Naive thymus-derived CD4-positive, alpha-beta T cell (primary cell): Measurements from ENCODE around the gene UBE2I. TPM values are rescaled to one million over a fixed set of nuclear protein-coding genes. Genes with fewer than 3 reads are reported as not detected.

Experiments
- ATAC-seq: fragments of 150-1000 bp; cut with Tn5 transposase; 2 replicates; pipeline ENCODE4 v1.10.0; 2021; ENCODE audit warnings: mild to moderate bottlenecking, moderate library complexity
- CTCF ChIA-PET: fragments of 350-600 bp; sonication (Branson Sonifier 250); formaldehyde crosslinking; loops from one replicate; lab custom pipeline; 2021; ENCODE audit warnings: antibody characterized with exemption; lab: Charles Lee
- POLR2A ChIA-PET: fragments of 350-600 bp; sonication (Branson Sonifier 250); formaldehyde crosslinking; loops from one replicate; lab custom pipeline; 2021; ENCODE audit warnings: antibody characterized with exemption, inconsistent platforms; lab: Charles Lee
- DNase-seq, 9 donors: peaks; one replicate each; pipeline versions ENCODE4 v3.0.0 to v3.0.0-alpha.2; 2020 to 2022; ENCODE audit warnings: mixed read lengths in 1 of 9
- H3K27ac ChIP-seq: one replicate; pipeline ENCODE4 v1.7.0; 2013; ENCODE audit warnings: mild to moderate bottlenecking, low read depth, low read length, moderate library complexity
- H3K27me3 ChIP-seq, 2 donors: one replicate each; pipeline ENCODE4 v1.7.0; 2013; ENCODE audit warnings: low read length in 2 of 2, mild to moderate bottlenecking in 2 of 2, moderate library complexity in 2 of 2; ENCODE audit not compliant: control insufficient read depth in 2 of 2, insufficient read depth in 2 of 2
- H3K36me3 ChIP-seq, 3 experiments: 1 replicate in 2 of 3; 2 replicates in 1 of 3; pipeline ENCODE4 v1.7.0; 2013; ENCODE audit warnings: low read length in 3 of 3, mild to moderate bottlenecking in 3 of 3, moderate library complexity in 1 of 3; ENCODE audit not compliant: insufficient read depth in 3 of 3, control insufficient read depth in 2 of 3
- H3K4me1 ChIP-seq, 2 donors: one replicate each; pipeline ENCODE4 v1.7.0; 2013; ENCODE audit warnings: low read length in 2 of 2, mild to moderate bottlenecking in 2 of 2, moderate library complexity in 1 of 2; ENCODE audit not compliant: control insufficient read depth in 2 of 2, insufficient read depth in 2 of 2
- H3K4me3 ChIP-seq: 2 replicates; pipeline ENCODE4 v1.7.0; 2013; ENCODE audit warnings: mild to moderate bottlenecking, low read length
- H3K9me3 ChIP-seq, 3 experiments: 1 replicate in 2 of 3; 2 replicates in 1 of 3; pipeline ENCODE4 v1.7.0; 2013; ENCODE audit warnings: low read length in 3 of 3; ENCODE audit not compliant: control insufficient read depth in 2 of 3
- H3K27ac Mint-ChIP-seq, 9 donors: one replicate each; pipeline ENCODE4 v1.8.0; 2020 to 2022; ENCODE audit warnings: mixed read lengths in 9 of 9, mild to moderate bottlenecking in 8 of 9, moderate library complexity in 5 of 9, inconsistent platforms in 2 of 9
- H3K27me3 Mint-ChIP-seq, 5 donors: one replicate each; pipeline ENCODE4 v1.8.0; 2021 to 2022; ENCODE audit warnings: mixed read lengths in 5 of 5, mild to moderate bottlenecking in 1 of 5
- H3K36me3 Mint-ChIP-seq, 5 donors: one replicate each; pipeline ENCODE4 v1.8.0; 2020 to 2022; ENCODE audit warnings: mixed read lengths in 5 of 5, mild to moderate bottlenecking in 3 of 5, inconsistent platforms in 1 of 5
- H3K4me1 Mint-ChIP-seq, 7 donors: one replicate each; pipeline ENCODE4 v1.8.0; 2020 to 2022; ENCODE audit warnings: mixed read lengths in 7 of 7, mild to moderate bottlenecking in 3 of 7, inconsistent platforms in 1 of 7
- H3K4me3 Mint-ChIP-seq, 10 donors: one replicate each; pipeline ENCODE4 v1.8.0; 2020 to 2022; ENCODE audit warnings: mild to moderate bottlenecking in 10 of 10, mixed read lengths in 10 of 10, moderate library complexity in 6 of 10, inconsistent platforms in 2 of 10
- H3K9me3 Mint-ChIP-seq, 11 donors: one replicate each; pipeline ENCODE4 v1.8.0; 2020 to 2022; ENCODE audit warnings: mixed read lengths in 11 of 11, mild to moderate bottlenecking in 4 of 11, inconsistent platforms in 1 of 11, moderate library complexity in 1 of 11
- intact Hi-C, 2 donors: fragments of 100-400 bp; cut with micrococcal nuclease; formaldehyde crosslinking; loops; one replicate each; pipeline ENCODE4 v1.15.1; 2023
- polyA plus RNA-seq, 2 donors: library from polyadenylated mRNA; unstranded; fragments of 300-500 nt; fragmentation: Illumina TruSeq; gene quantifications; one replicate each; pipeline ENCODE4 v1.2.3, GENCODE V29; 2021
- total RNA-seq, 6 experiments: library from RNA in 5 of 6; stranded (reverse) in 5 of 6; gene quantifications; 1 replicate in 5 of 6; 2 replicates in 1 of 6; pipeline ENCODE4 v1.2.3 and lab custom pipeline; 2021 to 2026

UBE2I gene
- total RNA-seq (100 to 1,000 TPM; 159 to 277 (median 203) TPM), polyA plus RNA-seq (10 to 100 TPM; 67.2 to 78.9 TPM), total RNA-seq (lab: John Stamatoyannopoulos, UW) (161 reads per million, percentile 91 among the genes with 10 or more reads in this experiment)

DNA sequence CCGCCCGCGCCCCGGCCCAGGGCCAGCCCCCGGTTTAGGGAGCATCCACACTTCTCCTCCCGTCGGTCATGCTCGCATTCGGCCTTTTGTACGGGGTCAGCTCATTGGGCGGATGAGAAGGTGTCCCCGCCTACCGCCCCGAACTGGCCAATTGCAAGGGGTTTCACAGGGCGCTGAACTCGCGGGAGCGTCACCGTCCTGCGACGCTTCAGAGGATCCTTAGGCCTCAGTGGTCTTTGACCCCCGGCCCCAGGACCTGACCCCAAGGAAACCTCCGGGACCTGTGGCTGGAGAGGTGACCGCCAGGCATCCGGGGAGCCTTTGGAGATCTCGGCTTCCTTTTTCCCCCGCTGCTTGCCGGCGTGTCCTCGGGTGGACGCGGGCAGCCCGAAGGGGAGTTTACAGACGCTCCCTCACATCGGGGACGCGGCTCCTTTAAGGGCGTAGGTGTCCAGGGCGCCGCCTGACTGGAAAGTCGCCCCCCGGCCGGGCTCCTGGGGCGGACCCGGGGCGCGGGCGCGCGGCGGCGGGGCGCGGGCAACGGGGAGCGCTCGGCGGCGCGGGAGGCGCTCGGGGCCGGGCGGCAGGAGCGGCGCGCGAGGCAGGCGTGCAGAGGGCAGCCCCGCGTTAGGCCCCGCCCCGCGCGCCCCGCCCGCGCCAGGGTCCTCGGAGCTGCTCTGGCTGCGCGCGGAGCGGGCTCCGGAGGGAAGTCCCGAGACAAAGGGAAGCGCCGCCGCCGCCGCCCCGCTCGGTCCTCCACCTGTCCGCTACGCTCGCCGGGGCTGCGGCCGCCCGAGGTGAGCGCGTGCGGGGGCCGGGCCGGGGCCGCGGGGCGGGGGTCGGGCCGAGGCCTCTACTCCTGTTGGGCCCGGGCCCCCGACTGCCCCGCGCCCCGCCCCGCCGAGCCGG lies at the start of gene UBE2I:
Gene UBE2I (plus strand): TSS at position 660 of the 909 bp plus-strand sequence. CDS start 4,395 bp downstream, outside the sequence.
- ChIA-PET POLR2A (interaction anchor here (1.0 to 1.8 kb wide), 7 partner anchors 29 to 473 kb away, joined by 3 to 7 read pairs (median 4); partner anchors contain the start of genes NUBP2, SPSB3 and TELO2), CTCF (no interaction called here)
- intact Hi-C loops, result loop anchor here (1.0 to 10.0 kb wide), 14 partner anchors 34 to 848 kb away; partner anchors contain the start of genes GNPTG (in 2 of the 2), TSR3 (in 2 of the 2), CRAMP1 (in 1 of the 2) and HAGH (in 1 of the 2)
- peak; percentile 95 to 100 (median 99) for DNase-seq
- H3K36me3 Mint-ChIP-seq, result peaks cover 0 to 14% (median 4%) of the 10 kb centered on the region in 5 donors
- H3K9me3 Mint-ChIP-seq, result peaks cover 0 to 4% (median 0%) of the 10 kb centered on the region in 11 donors
- Histone ChIP-seq H3K9me3 (no peaks in the 10 kb centered on the region), H3K4me3 (peak within 1 kb of the TSS; percentile 95), H3K36me3 (peaks cover under 1 to 24% (median 5%) of the 10 kb centered on the region in 3 experiments), H3K4me1 (peaks cover 27 to 33% of the 10 kb centered on the region in 2 donors), H3K27me3 (no peaks in the 10 kb centered on the region), H3K27ac (peak within 1 kb of the TSS; percentile 99)
- peak within 1 kb of the TSS; percentile 97 to 100 (median 99) for H3K27ac Mint-ChIP-seq
- no peaks in the 10 kb centered on the region for H3K27me3 Mint-ChIP-seq
- H3K4me1 Mint-ChIP-seq, result peaks cover 15 to 56% (median 34%) of the 10 kb centered on the region in 7 donors
- H3K4me3 Mint-ChIP-seq, result peak within 1 kb of the TSS; percentile 92 to 100 (median 98)
- peak; percentile 85 for ATAC-seq

DNA sequence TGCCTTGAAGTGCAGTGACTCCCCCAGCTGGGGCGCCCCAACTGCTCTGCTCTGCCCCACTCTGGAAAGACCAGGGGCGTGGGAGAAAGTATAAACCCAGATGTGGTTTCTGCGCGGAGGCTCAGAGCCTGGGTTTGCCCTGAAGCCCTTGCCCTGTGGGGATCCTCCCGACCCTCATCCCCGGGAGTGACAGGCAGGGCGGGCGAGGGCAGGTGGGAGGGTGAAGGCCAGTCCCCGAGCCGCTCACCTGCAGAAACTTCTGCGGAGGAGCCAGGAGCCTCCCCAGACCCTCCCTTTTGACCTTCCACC lies 49.7 kb upstream of the UBE2I start:
- ChIA-PET CTCF (no interaction called here), POLR2A (no interaction called here)
- intact Hi-C loops, result no loop called here
- ATAC-seq (no peak), DNase-seq (no peak)
- Mint-ChIP-seq H3K9me3 (peaks cover 0 to 6% (median 0%) of the 10 kb centered on the region in 11 donors), H3K4me1 (peaks cover 0 to 9% (median 5%) of the 10 kb centered on the region in 7 donors), H3K36me3 (no peaks in the 10 kb centered on the region), H3K27ac (no peak overlapping the region), H3K4me3 (peak overlapping the region in 1 of 10 donors; percentile 62), H3K27me3 (peaks cover 18 to 28% (median 19%) of the 10 kb centered on the region in 5 donors)
- Histone ChIP-seq H3K9me3 (no peaks in the 10 kb centered on the region), H3K36me3 (no peaks in the 10 kb centered on the region), H3K27ac (no peak overlapping the region), H3K27me3 (no peaks in the 10 kb centered on the region), H3K4me1 (no peaks in the 10 kb centered on the region), H3K4me3 (no peak overlapping the region)

DNA sequence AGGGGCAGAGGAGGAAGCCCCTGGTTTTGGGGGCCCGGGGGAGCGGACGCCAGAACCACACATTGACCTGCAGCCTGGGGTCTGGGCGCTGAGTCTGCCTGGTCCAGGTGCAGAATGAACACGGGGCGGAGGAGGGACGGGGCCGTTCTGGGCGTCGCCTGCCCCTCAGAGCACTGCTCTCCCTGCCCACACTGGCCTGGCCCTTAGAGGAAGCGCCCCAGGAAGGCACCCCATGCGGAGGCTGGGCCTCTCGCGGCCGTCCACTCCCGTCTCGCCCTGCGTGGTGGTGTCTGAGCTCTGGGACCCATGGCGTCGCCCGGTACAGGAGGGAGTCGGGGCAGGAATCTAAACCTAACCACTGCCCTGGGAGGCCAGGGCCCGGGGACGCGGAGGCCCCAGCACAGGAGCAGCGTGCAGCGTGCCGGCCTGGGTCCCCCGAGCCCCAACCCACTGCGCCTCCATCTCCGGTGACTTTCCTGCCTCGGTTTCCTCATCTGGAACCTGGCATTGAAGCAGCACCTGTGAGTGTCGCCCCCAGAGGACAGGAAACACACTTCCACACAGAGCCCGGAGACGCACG lies 49.2 kb upstream of the UBE2I start:
- no peaks in the 10 kb centered on the region for H3K27me3 ChIP-seq
- no peak overlapping the region for H3K4me3 ChIP-seq
- H3K4me3 Mint-ChIP-seq, result peak overlapping the region in 2 of 10 donors; percentile 16 to 62
- no peaks in the 10 kb centered on the region for H3K36me3 ChIP-seq
- CTCF ChIA-PET, result no interaction called here
- H3K4me1 Mint-ChIP-seq, result peaks cover 0 to 9% (median 5%) of the 10 kb centered on the region in 7 donors
- peaks cover 0 to 10% (median 0%) of the 10 kb centered on the region in 11 donors for H3K9me3 Mint-ChIP-seq
- H3K27me3 Mint-ChIP-seq, result peaks cover 18 to 28% (median 19%) of the 10 kb centered on the region in 5 donors
- no peaks in the 10 kb centered on the region for H3K4me1 ChIP-seq
- POLR2A ChIA-PET, result no interaction called here
- ATAC-seq (no peak), DNase-seq (no peak)
- intact Hi-C loops, result no loop called here
- H3K27ac ChIP-seq, result no peak overlapping the region
- H3K9me3 ChIP-seq, result no peaks in the 10 kb centered on the region
- no peaks in the 10 kb centered on the region for H3K36me3 Mint-ChIP-seq
- H3K27ac Mint-ChIP-seq, result peak overlapping the region in 1 of 9 donors; percentile 62

DNA sequence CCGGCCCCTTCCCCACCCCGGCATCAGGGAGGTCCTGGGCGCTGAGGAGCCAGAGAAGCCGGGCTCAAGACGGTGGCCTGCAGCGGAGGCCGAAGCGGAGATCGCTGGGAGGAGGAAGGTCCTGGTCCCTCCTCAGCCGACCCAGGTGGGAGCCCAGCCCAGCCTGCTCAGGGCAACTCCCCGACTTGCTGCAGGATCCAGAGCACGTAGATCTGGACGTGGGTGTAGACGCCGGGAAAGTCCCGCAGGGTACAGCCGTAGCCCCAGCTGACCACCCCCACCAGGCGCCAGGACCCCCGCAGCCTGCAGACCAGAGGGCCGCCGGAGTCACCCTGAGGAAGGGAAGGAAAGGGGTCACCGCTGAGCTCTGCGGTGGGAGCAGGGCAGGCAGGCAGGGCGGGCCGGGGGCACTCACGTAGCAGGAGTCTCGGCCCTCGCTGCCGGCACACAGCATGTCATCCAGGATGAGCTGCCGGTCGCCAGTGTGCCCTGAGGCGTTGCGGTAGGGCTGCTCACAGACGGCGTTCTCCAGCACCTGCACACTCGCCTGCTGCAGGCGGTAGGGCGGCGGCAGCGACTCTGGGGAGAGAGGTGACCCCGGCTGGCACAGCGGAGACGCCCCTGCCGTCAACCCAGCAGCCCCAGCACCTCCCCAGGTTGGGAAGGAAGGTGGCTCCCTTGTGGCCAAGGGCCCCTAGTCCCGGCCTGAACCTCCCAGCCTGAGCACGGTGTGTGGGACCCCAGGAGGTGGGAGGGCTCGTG lies 48.1 kb upstream of the UBE2I start:
- no peak overlapping the region for H3K4me3 ChIP-seq
- H3K4me1 Mint-ChIP-seq, result peaks cover 0 to 9% (median 5%) of the 10 kb centered on the region in 7 donors
- peaks cover 0 to 10% (median 0%) of the 10 kb centered on the region in 11 donors for H3K9me3 Mint-ChIP-seq
- no peak overlapping the region for H3K27ac Mint-ChIP-seq
- H3K27ac ChIP-seq, result no peak overlapping the region
- POLR2A ChIA-PET, result no interaction called here
- no peaks in the 10 kb centered on the region for H3K4me1 ChIP-seq
- no peak for ATAC-seq
- H3K36me3 Mint-ChIP-seq, result no peaks in the 10 kb centered on the region
- H3K27me3 Mint-ChIP-seq, result peaks cover 18 to 28% (median 19%) of the 10 kb centered on the region in 5 donors
- CTCF ChIA-PET, result no interaction called here
- H3K36me3 ChIP-seq, result no peaks in the 10 kb centered on the region
- no peak for DNase-seq
- no peaks in the 10 kb centered on the region for H3K27me3 ChIP-seq
- H3K4me3 Mint-ChIP-seq, result no peak overlapping the region
- intact Hi-C loops, result no loop called here
- no peaks in the 10 kb centered on the region for H3K9me3 ChIP-seq

DNA sequence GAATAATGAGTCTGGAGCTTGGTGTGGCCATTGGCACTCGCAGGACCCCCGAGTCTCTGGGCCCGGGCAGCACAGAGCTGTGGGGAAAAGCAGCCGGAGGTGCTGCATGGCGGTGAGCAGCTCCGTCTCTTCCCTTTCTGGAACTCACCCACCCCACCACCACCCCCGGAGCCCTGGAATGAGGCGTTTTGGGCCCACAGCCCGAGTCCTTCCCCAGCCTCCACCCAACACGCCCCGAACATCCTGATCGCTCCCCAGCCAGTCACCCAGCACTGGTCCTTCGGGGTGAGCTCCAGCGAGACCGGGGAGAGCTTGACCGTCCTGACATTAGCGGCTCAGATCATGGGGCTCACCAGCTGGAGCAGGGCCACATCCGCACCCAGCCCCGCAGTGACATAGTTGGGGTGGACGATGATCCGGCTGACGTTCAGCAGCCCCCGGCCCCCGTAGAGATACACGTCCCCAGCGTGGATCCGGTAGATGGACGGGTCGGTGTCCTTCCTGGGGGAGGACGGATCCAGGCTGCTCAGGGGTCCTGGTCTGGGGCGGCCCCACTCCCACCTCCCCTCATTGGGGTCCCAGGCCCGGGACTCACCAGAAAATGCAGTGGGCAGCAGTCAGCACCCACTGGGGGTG lies 47.1 kb upstream of the UBE2I start:
- peaks cover 0 to 10% (median 0%) of the 10 kb centered on the region in 11 donors for H3K9me3 Mint-ChIP-seq
- ATAC-seq, result no peak

DNA sequence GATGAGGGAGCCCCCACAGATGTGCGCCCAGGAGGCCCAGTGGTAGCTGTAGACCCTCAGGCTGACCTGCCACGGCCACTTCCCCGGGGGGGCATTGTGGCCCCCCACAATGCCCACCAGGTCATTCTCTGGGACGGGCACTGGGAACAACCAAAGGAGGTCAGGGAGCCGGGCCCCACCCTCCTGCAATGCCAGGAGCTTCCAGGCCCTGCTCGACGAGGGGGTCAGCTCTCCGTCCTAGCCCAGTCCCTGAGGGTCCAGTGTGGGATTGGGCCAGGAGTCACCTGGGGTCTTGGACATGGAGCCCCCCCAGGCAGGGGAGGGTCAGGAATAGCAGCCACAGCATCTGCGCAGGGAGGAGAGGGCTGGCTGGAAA lies 46.6 kb upstream of the UBE2I start:
- CTCF ChIA-PET, result no interaction called here
- Histone ChIP-seq H3K4me3 (no peak overlapping the region), H3K27me3 (no peaks in the 10 kb centered on the region), H3K36me3 (no peaks in the 10 kb centered on the region), H3K4me1 (no peaks in the 10 kb centered on the region), H3K9me3 (no peaks in the 10 kb centered on the region), H3K27ac (no peak overlapping the region)
- no peaks in the 10 kb centered on the region for H3K36me3 Mint-ChIP-seq
- peaks cover 0 to 10% (median 0%) of the 10 kb centered on the region in 11 donors for H3K9me3 Mint-ChIP-seq
- intact Hi-C loops, result no loop called here
- no peak overlapping the region for H3K27ac Mint-ChIP-seq
- peaks cover 0 to 9% (median 5%) of the 10 kb centered on the region in 7 donors for H3K4me1 Mint-ChIP-seq
- ATAC-seq (no peak), DNase-seq (no peak)
- POLR2A ChIA-PET, result no interaction called here
- peaks cover 18 to 28% (median 19%) of the 10 kb centered on the region in 5 donors for H3K27me3 Mint-ChIP-seq
- no peak overlapping the region for H3K4me3 Mint-ChIP-seq

More for the DNA sequence above, 47.1 kb upstream of the UBE2I start:
- intact Hi-C loops, result no loop called here
- no peak overlapping the region for H3K27ac ChIP-seq
- H3K4me3 Mint-ChIP-seq, result no peak overlapping the region
- H3K4me1 Mint-ChIP-seq, result peaks cover 0 to 9% (median 5%) of the 10 kb centered on the region in 7 donors
- no peak for DNase-seq
- H3K9me3 ChIP-seq, result no peaks in the 10 kb centered on the region
- H3K36me3 ChIP-seq, result no peaks in the 10 kb centered on the region
- H3K27me3 ChIP-seq, result no peaks in the 10 kb centered on the region
- no peaks in the 10 kb centered on the region for H3K36me3 Mint-ChIP-seq
- POLR2A ChIA-PET, result no interaction called here
- peak overlapping the region in 1 of 9 donors; percentile 59 for H3K27ac Mint-ChIP-seq
- no peaks in the 10 kb centered on the region for H3K4me1 ChIP-seq
- no peak overlapping the region for H3K4me3 ChIP-seq
- peaks cover 18 to 28% (median 19%) of the 10 kb centered on the region in 5 donors for H3K27me3 Mint-ChIP-seq
- CTCF ChIA-PET, result no interaction called here
